ENCODE measurements around the gene ERBB4. TPM values are rescaled to one million over a fixed set of nuclear protein-coding genes. Genes with fewer than 3 reads are reported as not detected.
"Not testable (repeated sequence)": the region's sequence is repeated elsewhere in the genome, so short reads cannot be mapped to it uniquely, and the experiment has no call there.

Gene ERBB4
- total RNA-seq, 1 donor from 2014 or later = 0.12 TPM

GRCh38 chr2:211674715-211675114, 863.9 kb downstream of the ERBB4 start:
- ATAC-seq = no peak

GRCh38 chr2:211673133-211673905, 865.3 kb downstream of the ERBB4 start:
- ATAC-seq = no peak

- ATAC-seq = no peak
These were observed 866.6 kb downstream of the ERBB4 start for GRCh38 chr2:211671977-211672376.

- no peak for ATAC-seq
These were observed 873.3 kb downstream of the ERBB4 start for GRCh38 chr2:211665299-211665698.

GRCh38 chr2:211664321-211664720, 874.3 kb downstream of the ERBB4 start:
- no peak for ATAC-seq

GRCh38 chr2:211654211-211654780, 884.3 kb downstream of the ERBB4 start:
- ATAC-seq = no peak

GRCh38 chr2:211652327-211652726, 886.3 kb downstream of the ERBB4 start:
- ATAC-seq = no peak

- no peak for ATAC-seq
These were observed 889.3 kb downstream of the ERBB4 start for GRCh38 chr2:211649331-211649730.

GRCh38 chr2:211631503-211631902, 907.1 kb downstream of the ERBB4 start:
- no peak for ATAC-seq

- no peak for ATAC-seq
These were observed 915.5 kb downstream of the ERBB4 start for GRCh38 chr2:211623096-211623495.

GRCh38 chr2:211620986-211621385, 917.6 kb downstream of the ERBB4 start:
- no peak for ATAC-seq

GRCh38 chr2:211617803-211618202, 920.8 kb downstream of the ERBB4 start:
- ATAC-seq = no peak

GRCh38 chr2:211611621-211612020, 927.0 kb downstream of the ERBB4 start:
- ATAC-seq = no peak

GRCh38 chr2:211611061-211611518, 927.5 kb downstream of the ERBB4 start:
- no peak for ATAC-seq

- ATAC-seq = no peak
These were observed 929.5 kb downstream of the ERBB4 start for GRCh38 chr2:211609127-211609526.

GRCh38 chr2:211599146-211599545, 939.5 kb downstream of the ERBB4 start:
- no peak for ATAC-seq

- no peak for ATAC-seq
These were observed 940.4 kb downstream of the ERBB4 start for GRCh38 chr2:211598238-211598637.

- ATAC-seq = not testable (repeated sequence)
These were observed 946.6 kb downstream of the ERBB4 start for GRCh38 chr2:211592006-211592405.

- ATAC-seq = no peak
These were observed 947.2 kb downstream of the ERBB4 start for GRCh38 chr2:211591426-211591825.

- ATAC-seq = no peak
These were observed 970.2 kb downstream of the ERBB4 start for GRCh38 chr2:211568439-211568838.

- ATAC-seq = no peak
These were observed 974.2 kb downstream of the ERBB4 start for GRCh38 chr2:211564441-211564840.

GRCh38 chr2:211545582-211545981, 993.0 kb downstream of the ERBB4 start:
- ATAC-seq = no peak

- no peak for ATAC-seq
These were observed 1004.0 kb downstream of the ERBB4 start for GRCh38 chr2:211534632-211535031.

GRCh38 chr2:211524248-211524647, 1014.4 kb downstream of the ERBB4 start:
- ATAC-seq = not testable (repeated sequence)
